ENCODE data around the gene KRTAP10-6.

- TF ChIP-seq YY1 (IDR thresholded peaks at IDR 0.05; ENCODE audit: low read depth) (no peak), CTCF (IDR thresholded peaks at IDR 0.05) (no peak), JUND (IDR thresholded peaks at IDR 0.05) (no peak), USF1 (IDR thresholded peaks at IDR 0.05; ENCODE audit: borderline replicate concordance, low read depth) (peak; percentile 56; the same call in 1 of the 2 replicates), REST (IDR thresholded peaks at IDR 0.05; ENCODE audit: low read depth, low read length) (no peak), SIN3A (IDR thresholded peaks at IDR 0.05; ENCODE audit: borderline replicate concordance, low read depth, low read length) (no peak), FOXJ3 (CRISPR knock-in tag; IDR thresholded peaks at IDR 0.05) (no peak), TAF1 (IDR thresholded peaks at IDR 0.05; ENCODE audit: borderline replicate concordance, low read depth, low read length) (no peak), NFIC (IDR thresholded peaks at IDR 0.05; ENCODE audit: borderline replicate concordance) (no peak)
- TF ChIP-seq, protein P1, sequence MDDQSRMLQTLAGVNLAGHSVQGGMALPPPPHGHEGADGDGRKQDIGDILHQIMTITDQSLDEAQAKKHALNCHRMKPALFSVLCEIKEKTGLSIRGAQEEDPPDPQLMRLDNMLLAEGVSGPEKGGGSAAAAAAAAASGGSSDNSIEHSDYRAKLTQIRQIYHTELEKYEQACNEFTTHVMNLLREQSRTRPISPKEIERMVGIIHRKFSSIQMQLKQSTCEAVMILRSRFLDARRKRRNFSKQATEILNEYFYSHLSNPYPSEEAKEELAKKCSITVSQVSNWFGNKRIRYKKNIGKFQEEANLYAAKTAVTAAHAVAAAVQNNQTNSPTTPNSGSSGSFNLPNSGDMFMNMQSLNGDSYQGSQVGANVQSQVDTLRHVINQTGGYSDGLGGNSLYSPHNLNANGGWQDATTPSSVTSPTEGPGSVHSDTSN (IDR thresholded peaks at IDR 0.05), result no peak
These were observed 10.2 kb upstream of the KRTAP10-6 start for GRCh38 chr21:44602463-44602850.
